Uterus (tissue), 4 donors: ENCODE measurements around the gene C1R. TPM values are rescaled to one million over a fixed set of nuclear protein-coding genes. Genes with fewer than 3 reads are reported as not detected.
"Not testable (repeated sequence)": the region's sequence is repeated elsewhere in the genome, so short reads cannot be mapped to it uniquely, and the experiment has no call there.

ENCODE experiments used
- DNase-seq, 2 donors: peaks; one replicate each; pipeline ENCODE4 v3.0.0-alpha.2; 2019 to 2020
- H3K27ac ChIP-seq, 2 donors: fragments of 200-600 bp; sonication (generic); 1 replicate in 1 of 2; 2 replicates in 1 of 2; pipeline ENCODE4 v1.5.1; 2016 to 2018
- H3K27me3 ChIP-seq, 2 donors: fragments of 200-600 bp; sonication (generic); one replicate each; pipeline ENCODE4 v1.5.1; 2018 to 2019; ENCODE audit warnings: control low read depth in 1 of 2
- H3K36me3 ChIP-seq, 2 donors: fragments of 200-600 bp; sonication (generic); one replicate each; pipeline ENCODE4 v1.5.1; 2019; ENCODE audit warnings: control low read depth in 1 of 2
- H3K4me1 ChIP-seq, 2 donors: fragments of 200-600 bp; sonication (generic); one replicate each; pipeline ENCODE4 v1.5.1; 2018 to 2019; ENCODE audit warnings: control low read depth in 1 of 2
- H3K4me3 ChIP-seq, 2 donors: fragments of 200-600 bp; sonication (generic); 1 replicate in 1 of 2; 2 replicates in 1 of 2; pipeline ENCODE4 v1.5.1; 2018 to 2019; ENCODE audit warnings: mild to moderate bottlenecking in 1 of 2
- H3K9me3 ChIP-seq, 2 donors: fragments of 200-600 bp; sonication (generic); one replicate each; pipeline ENCODE4 v1.5.1; 2019; ENCODE audit warnings: control low read depth in 1 of 2
- POLR2A ChIP-seq, 2 donors: fragments of 450-650 bp; IDR thresholded peaks; one replicate each; pipeline ENCODE4 v1.6.1; 2016; ENCODE audit warnings: antibody characterized with exemption in 2 of 2, mild to moderate bottlenecking in 1 of 2, moderate library complexity in 1 of 2
- intact Hi-C: fragments of 100-400 bp; cut with DNase I; formaldehyde crosslinking; loops from one replicate; pipeline ENCODE4 v1.15.1; 2023; ENCODE audit warnings: low total_unique reads
- total RNA-seq, 4 donors: library from RNA; depleted of rRNA in 3 of 4; stranded (reverse); fragments of >200 nt in 3 of 4; gene quantifications; one replicate each; pipeline versions ENCODE4 v1.1.0 to v1.2.4, GENCODE V29; 2014 to 2023
- TF ChIP-seq, protein P1 (sequence below), 4 experiments: fragments of 200-600 bp in 2 of 4; fragments of 450-650 bp in 2 of 4; sonication (generic) in 2 of 4; IDR thresholded peaks; one replicate each; pipeline ENCODE4 v1.5.1; 2016 to 2019; ENCODE audit warnings: antibody characterized with exemption in 4 of 4, mild to moderate bottlenecking in 2 of 4, moderate library complexity in 1 of 4
- donor health status: DM: yes; HTN: yes; CAD: no.

The C1R gene
- total RNA-seq, 4 donors from 2014 or later = 128 to 571 (median 411) TPM

DNA sequence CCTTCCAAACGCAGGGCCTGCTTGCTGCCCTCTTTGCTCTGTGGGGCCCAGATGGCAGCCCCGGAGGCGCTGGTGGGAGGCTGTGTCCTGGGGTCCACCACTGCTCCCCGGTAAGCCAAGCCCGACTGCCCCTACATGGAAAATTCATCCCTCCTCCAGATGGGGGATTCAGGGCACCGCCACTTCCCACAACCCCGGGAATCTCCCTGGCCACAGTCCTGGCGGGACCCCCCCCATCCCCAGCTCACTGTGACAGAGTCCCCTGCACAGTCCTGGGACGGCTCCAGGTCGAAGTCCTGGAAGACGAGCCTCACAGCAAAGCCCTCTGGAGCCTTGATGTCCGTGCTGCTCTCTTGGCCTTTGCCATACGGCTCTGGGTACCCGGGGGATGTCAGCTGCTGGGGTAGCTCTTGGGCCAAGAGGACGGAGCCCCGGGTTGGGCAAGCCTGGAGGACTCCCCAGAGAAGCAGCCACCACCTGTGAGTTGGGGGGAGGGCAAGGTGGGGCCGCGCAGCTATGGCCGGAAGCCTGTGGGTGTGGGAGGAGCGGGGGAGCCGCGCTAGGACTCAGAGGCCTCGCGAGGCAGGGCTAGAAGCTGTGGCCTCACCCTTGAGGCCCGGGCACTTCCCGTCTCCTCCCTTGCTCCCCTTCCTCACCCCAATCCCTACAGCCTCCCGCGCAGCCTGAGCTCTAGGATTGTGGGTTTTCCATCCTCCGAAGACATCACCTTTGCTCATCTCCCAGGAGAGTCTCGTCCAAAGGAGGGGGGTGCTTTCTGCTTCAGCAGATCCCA, 16.0 kb upstream of the C1R start:
- TF ChIP-seq POLR2A (IDR thresholded peaks at IDR 0.05) = peak; percentile 47 to 55
- TF ChIP-seq, protein P1, sequence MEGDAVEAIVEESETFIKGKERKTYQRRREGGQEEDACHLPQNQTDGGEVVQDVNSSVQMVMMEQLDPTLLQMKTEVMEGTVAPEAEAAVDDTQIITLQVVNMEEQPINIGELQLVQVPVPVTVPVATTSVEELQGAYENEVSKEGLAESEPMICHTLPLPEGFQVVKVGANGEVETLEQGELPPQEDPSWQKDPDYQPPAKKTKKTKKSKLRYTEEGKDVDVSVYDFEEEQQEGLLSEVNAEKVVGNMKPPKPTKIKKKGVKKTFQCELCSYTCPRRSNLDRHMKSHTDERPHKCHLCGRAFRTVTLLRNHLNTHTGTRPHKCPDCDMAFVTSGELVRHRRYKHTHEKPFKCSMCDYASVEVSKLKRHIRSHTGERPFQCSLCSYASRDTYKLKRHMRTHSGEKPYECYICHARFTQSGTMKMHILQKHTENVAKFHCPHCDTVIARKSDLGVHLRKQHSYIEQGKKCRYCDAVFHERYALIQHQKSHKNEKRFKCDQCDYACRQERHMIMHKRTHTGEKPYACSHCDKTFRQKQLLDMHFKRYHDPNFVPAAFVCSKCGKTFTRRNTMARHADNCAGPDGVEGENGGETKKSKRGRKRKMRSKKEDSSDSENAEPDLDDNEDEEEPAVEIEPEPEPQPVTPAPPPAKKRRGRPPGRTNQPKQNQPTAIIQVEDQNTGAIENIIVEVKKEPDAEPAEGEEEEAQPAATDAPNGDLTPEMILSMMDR (IDR thresholded peaks at IDR 0.05) = no peak
- Histone ChIP-seq H3K27me3 (no peaks in the 10 kb centered on the region), H3K4me1 (peaks cover 0 to 3% of the 10 kb centered on the region in 2 donors), H3K27ac (peak overlapping the region; percentile 96 to 98), H3K36me3 (no peaks in the 10 kb centered on the region), H3K9me3 (no peaks in the 10 kb centered on the region), H3K4me3 (peak overlapping the region; percentile 63 to 70)
- intact Hi-C loops = loop anchor here (5.0 kb wide), 1 partner anchor 46 kb away; the partner anchor contains the start of gene C1S
- DNase-seq = peak; percentile 79 to 80

DNA sequence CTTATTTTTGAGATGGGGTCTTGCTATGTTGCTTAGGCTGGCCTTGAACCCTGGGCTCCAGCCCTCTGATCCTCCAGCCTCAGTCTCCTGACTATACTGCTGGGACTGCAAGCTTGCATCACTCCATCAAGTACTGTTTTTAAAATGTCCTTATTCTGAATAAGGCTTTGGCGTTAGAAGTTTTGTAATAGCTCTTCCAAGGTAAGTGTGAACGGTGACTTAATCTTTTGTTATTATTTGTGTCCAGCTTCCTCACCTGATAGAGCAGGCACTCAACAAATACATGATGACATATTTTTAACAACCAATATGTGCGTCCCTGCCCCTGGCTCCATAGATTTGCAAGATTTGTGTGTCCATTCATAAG, 15.4 kb upstream of the C1R start:
- Histone ChIP-seq H3K27me3 (no peaks in the 10 kb centered on the region), H3K36me3 (no peaks in the 10 kb centered on the region), H3K4me1 (peaks cover 0 to 3% of the 10 kb centered on the region in 2 donors), H3K4me3 (peak overlapping the region; percentile 63 to 70), H3K27ac (peak overlapping the region; percentile 96 to 98), H3K9me3 (no peaks in the 10 kb centered on the region)
- intact Hi-C loops = loop anchor here (5.0 kb wide), 1 partner anchor 45 kb away; the partner anchor contains the start of gene C1S
- DNase-seq = no peak
- no peak for TF ChIP-seq POLR2A (IDR thresholded peaks at IDR 0.05)
- TF ChIP-seq, protein P1 (IDR thresholded peaks at IDR 0.05) = no peak

DNA sequence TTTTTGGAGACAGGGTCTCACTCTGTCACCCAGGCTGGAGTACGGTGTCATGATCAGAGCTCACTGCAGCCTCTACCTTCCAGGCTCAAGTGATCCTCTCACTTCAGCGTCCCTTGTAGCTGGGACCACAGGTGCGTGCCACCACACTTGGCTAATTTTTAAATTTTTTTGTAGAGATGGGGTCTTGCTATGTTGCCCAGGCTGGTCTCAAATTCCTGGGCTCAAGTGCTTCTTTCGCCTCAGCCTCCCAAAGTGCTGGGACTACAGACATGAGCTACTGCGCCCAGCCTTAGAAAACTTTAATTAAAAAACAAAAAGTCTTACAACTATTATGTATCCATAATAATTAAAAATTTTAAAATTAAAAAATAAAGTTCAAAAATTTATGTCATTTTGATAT, 14.9 kb upstream of the C1R start:
- peak overlapping the region in 1 of 2 donors; percentile 10 for H3K4me3 ChIP-seq
- not testable (repeated sequence) for DNase-seq, H3K4me1 ChIP-seq, H3K9me3 ChIP-seq, H3K27me3 ChIP-seq, H3K36me3 ChIP-seq
- peak overlapping the region; percentile 53 to 98 for H3K27ac ChIP-seq
- intact Hi-C loops = loop anchor here (5.0 kb wide), 1 partner anchor 45 kb away; the partner anchor contains the start of gene C1S

DNA sequence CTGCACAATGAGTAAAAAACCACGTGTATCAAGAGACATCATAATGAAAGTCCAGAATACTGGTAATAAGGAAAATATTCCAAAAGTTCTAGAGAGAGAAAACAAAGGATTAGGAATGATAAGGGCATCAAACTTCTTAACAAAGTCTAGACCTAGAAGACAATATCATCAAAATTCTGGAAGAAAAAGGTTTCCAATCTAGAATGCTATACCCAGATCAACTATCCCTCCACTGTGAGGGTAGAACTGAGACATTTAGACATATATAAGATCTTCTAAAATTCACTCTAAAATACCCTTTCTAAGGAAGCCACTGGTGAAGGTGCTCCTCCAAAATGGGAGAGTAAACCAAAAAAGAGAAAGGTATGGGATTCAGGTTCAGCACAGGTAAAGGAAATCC, 13.8 kb upstream of the C1R start:
- no peaks in the 10 kb centered on the region for H3K27me3 ChIP-seq
- H3K36me3 ChIP-seq = no peaks in the 10 kb centered on the region
- intact Hi-C loops = loop anchor here (5.0 kb wide), 1 partner anchor 44 kb away; the partner anchor contains the start of gene C1S
- DNase-seq = no peak
- H3K4me1 ChIP-seq = peaks cover 0 to 3% of the 10 kb centered on the region in 2 donors
- H3K9me3 ChIP-seq = no peaks in the 10 kb centered on the region
- H3K27ac ChIP-seq = no peak overlapping the region
- no peak for TF ChIP-seq POLR2A (IDR thresholded peaks at IDR 0.05)
- TF ChIP-seq, protein P1 (IDR thresholded peaks at IDR 0.05) = no peak
- no peak overlapping the region for H3K4me3 ChIP-seq

DNA sequence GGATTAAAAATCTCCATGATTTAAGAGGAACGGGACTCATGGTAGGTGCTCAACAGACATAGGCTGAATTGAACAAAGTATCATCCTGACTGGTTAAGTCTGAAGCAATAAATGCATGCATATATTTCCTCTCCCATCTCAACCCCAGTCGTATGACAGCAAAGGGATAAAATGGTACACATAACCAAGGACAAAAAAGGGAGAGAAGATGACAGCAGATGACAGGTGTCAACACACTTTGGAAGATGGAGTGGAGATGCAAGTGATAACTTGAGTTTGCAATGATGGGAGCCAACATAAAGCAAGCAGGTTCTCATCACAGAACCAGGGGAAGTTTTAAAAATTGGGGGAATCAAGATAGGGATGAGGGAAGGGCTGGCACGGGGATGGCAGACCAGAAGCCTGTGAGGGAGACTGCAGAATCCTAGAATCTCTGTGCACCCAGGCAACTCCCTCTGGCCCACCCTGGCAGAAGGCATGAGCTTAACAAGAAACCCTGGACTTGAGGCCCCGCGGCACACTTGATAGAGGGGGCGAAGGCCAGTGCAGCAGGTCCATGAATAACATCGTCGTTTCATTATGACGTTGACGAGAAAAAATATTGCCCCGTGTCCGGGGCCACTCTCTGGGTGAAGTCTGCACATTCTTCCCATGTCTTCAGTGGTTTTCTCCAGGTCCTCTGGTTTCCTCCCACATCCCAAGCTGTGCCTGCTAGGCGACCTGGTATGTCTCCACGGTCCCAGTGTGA, 11.8 kb upstream of the C1R start:
- no peaks in the 10 kb centered on the region for H3K36me3 ChIP-seq
- H3K27ac ChIP-seq = no peak overlapping the region
- H3K27me3 ChIP-seq = no peaks in the 10 kb centered on the region
- peaks cover 0 to 3% of the 10 kb centered on the region in 2 donors for H3K4me1 ChIP-seq
- no peak for TF ChIP-seq POLR2A (IDR thresholded peaks at IDR 0.05)
- TF ChIP-seq, protein P1 (IDR thresholded peaks at IDR 0.05) = no peak
- intact Hi-C loops = no loop called here
- DNase-seq = no peak
- H3K9me3 ChIP-seq = no peaks in the 10 kb centered on the region
- no peak overlapping the region for H3K4me3 ChIP-seq
